SK-N-SH (cell line): ENCODE measurements around the gene ALG9. TPM values are rescaled to one million over a fixed set of nuclear protein-coding genes. Genes with fewer than 3 reads are reported as not detected.

ENCODE experiments used
- CTCF ChIA-PET: fragments of 300-600, 350-600 bp; formaldehyde crosslinking; extraction: SDS; loops from one replicate; lab custom pipeline; 2021; lab: Yijun Ruan, JAX
- POLR2A ChIA-PET: fragments of 350-600 bp; sonication (Branson Sonifier 250); formaldehyde crosslinking; extraction: SDS; loops from one replicate; lab custom pipeline; 2020; ENCODE audit warnings: antibody characterized with exemption, inconsistent platforms; lab: Yijun Ruan, JAX
- DNase-seq: peaks from one replicate; pipeline ENCODE4 v3.0.0; 2012
- H2AFZ ChIP-seq: fragments of 200-600 bp; sonication (generic); 2 replicates; pipeline ENCODE4 v1.8.1; 2016; ENCODE audit warnings: antibody characterized with exemption, mild to moderate bottlenecking, low read depth
- H3F3A ChIP-seq: fragments of 200-600 bp; sonication (generic); replicated peaks from 2 replicates; pipeline ENCODE3; 2016; ENCODE audit warnings: antibody characterized with exemption, mild to moderate bottlenecking; ENCODE audit not compliant: insufficient read depth
- H3K27ac ChIP-seq, 2 experiments: fragments of 200-500 bp in 1 of 2; fragments of 200-600 bp in 1 of 2; sonication (Bioruptor generic) in 1 of 2; sonication (generic), shearing (Covaris generic) in 1 of 2; 2 replicates each; pipeline versions ENCODE4 v1.5.1 to v1.6.1; 2014 to 2016; ENCODE audit warnings: low read depth in 2 of 2, inconsistent platforms in 1 of 2, low read length in 1 of 2, mild to moderate bottlenecking in 1 of 2, mixed read lengths in 1 of 2
- H3K27me3 ChIP-seq: fragments of 200-600 bp; sonication (generic), shearing (Covaris generic); 2 replicates; pipeline ENCODE4 v1.6.1; 2016; ENCODE audit warnings: mixed run types; ENCODE audit not compliant: insufficient read depth
- H3K36me3 ChIP-seq, 2 experiments: fragments of 200-500 bp in 1 of 2; fragments of 200-600 bp in 1 of 2; sonication (Bioruptor generic) in 1 of 2; sonication (generic) in 1 of 2; replicated peaks in 1 of 2; 2 replicates each; pipeline versions ENCODE3 to v1.5.1; 2014 to 2016; ENCODE audit warnings: low read length in 1 of 2, mild to moderate bottlenecking in 1 of 2; ENCODE audit not compliant: insufficient read depth in 2 of 2, control insufficient read depth in 1 of 2
- H3K4me1 ChIP-seq, 2 experiments: fragments of 200-500 bp in 1 of 2; fragments of 200-600 bp in 1 of 2; sonication (Bioruptor generic) in 1 of 2; sonication (generic), shearing (Covaris generic) in 1 of 2; 2 replicates each; pipeline versions ENCODE4 v1.5.1 to v1.6.1; 2014 to 2016; ENCODE audit warnings: low read depth in 1 of 2, low read length in 1 of 2, mixed run types in 1 of 2; ENCODE audit not compliant: insufficient read depth in 2 of 2, control insufficient read depth in 1 of 2
- H3K4me2 ChIP-seq: fragments of 200-600 bp; sonication (generic), shearing (Covaris generic); 2 replicates; pipeline ENCODE4 v1.6.1; 2017; ENCODE audit warnings: mixed run types
- H3K4me3 ChIP-seq, 2 experiments: fragments of 200-500 bp in 1 of 2; fragments of 200-600 bp in 1 of 2; sonication (Bioruptor generic) in 1 of 2; sonication (generic), shearing (Covaris generic) in 1 of 2; 2 replicates each; pipeline versions ENCODE4 v1.5.1 to v1.8.1; 2014 to 2016; ENCODE audit warnings: low read depth in 2 of 2, inconsistent platforms in 1 of 2, low read length in 1 of 2, mild to moderate bottlenecking in 1 of 2, mixed read lengths in 1 of 2, moderate library complexity in 1 of 2
- H3K79me2 ChIP-seq: fragments of 200-600 bp; sonication (generic); 2 replicates; pipeline ENCODE4 v1.8.1; 2017; ENCODE audit warnings: mild to moderate bottlenecking; ENCODE audit not compliant: insufficient read depth
- H3K9ac ChIP-seq: fragments of 200-600 bp; sonication (generic); 2 replicates; pipeline ENCODE4 v1.6.1; 2017; ENCODE audit warnings: mixed run types
- H3K9me2 ChIP-seq: fragments of 200-600 bp; sonication (generic); 2 replicates; pipeline ENCODE4 v1.6.1; 2017; ENCODE audit warnings: mixed run types
- H3K9me3 ChIP-seq: fragments of 200-600 bp; sonication (generic); 2 replicates; pipeline ENCODE4 v1.6.1; 2017; ENCODE audit warnings: mixed run types, mild to moderate bottlenecking, moderate library complexity
- H4K20me1 ChIP-seq: fragments of 200-600 bp; sonication (generic); 2 replicates; pipeline ENCODE4 v1.6.1; 2017; ENCODE audit warnings: mild to moderate bottlenecking, mixed run types; ENCODE audit not compliant: insufficient read depth
- CTCF ChIP-seq: fragments of 200-600 bp; sonication (generic); IDR thresholded peaks from 2 replicates; pipeline ENCODE4 v1.6.1; 2017; ENCODE audit warnings: antibody characterized with exemption, mild to moderate bottlenecking, moderate library complexity
- EP300 ChIP-seq, 2 experiments: IDR thresholded peaks; 2 replicates each; pipeline versions ENCODE4 v1.4.0 to v1.6.1; 2012; ENCODE audit warnings: borderline replicate concordance in 1 of 2, low read depth in 1 of 2, low read length in 1 of 2
- FOXJ3 ChIP-seq: sonication (generic); formaldehyde crosslinking; IDR thresholded peaks from 2 replicates; pipeline ENCODE4 v1.5.1; 2020; ENCODE audit warnings: mild to moderate bottlenecking, missing genetic modification reagents
- FOXM1 ChIP-seq: IDR thresholded peaks from 2 replicates; pipeline ENCODE4 v1.4.0; 2012; ENCODE audit warnings: low read depth, mild to moderate bottlenecking
- GABPA ChIP-seq: IDR thresholded peaks from 2 replicates; pipeline ENCODE4 v1.4.0; 2012; ENCODE audit warnings: low read depth, mild to moderate bottlenecking
- IRF3 ChIP-seq: fragments of 150-350 bp; IDR thresholded peaks from 2 replicates; pipeline ENCODE4 v1.6.1; 2016; ENCODE audit warnings: mild to moderate bottlenecking, low read depth, low read length
- JUND ChIP-seq: IDR thresholded peaks from 2 replicates; pipeline ENCODE4 v1.4.0; 2012
- MAX ChIP-seq: IDR thresholded peaks from 2 replicates; pipeline ENCODE4 v1.4.0; 2012; ENCODE audit warnings: low read depth
- MEF2A ChIP-seq: IDR thresholded peaks from 2 replicates; pipeline ENCODE4 v1.4.0; 2012; ENCODE audit warnings: low read depth, borderline replicate concordance
- NFIC ChIP-seq: IDR thresholded peaks from 2 replicates; pipeline ENCODE4 v1.4.0; 2012; ENCODE audit warnings: borderline replicate concordance
- PBX3 ChIP-seq: IDR thresholded peaks from 2 replicates; pipeline ENCODE4; 2012
- POLR2AphosphoS5 ChIP-seq: IDR thresholded peaks from 2 replicates; pipeline ENCODE4 v1.6.1; 2012; ENCODE audit warnings: low read depth, low read length
- RCOR1 ChIP-seq: fragments of 150-350 bp; IDR thresholded peaks from 2 replicates; pipeline ENCODE4 v1.6.1; 2017; ENCODE audit warnings: antibody characterized with exemption, low read length
- REST ChIP-seq: IDR thresholded peaks from 2 replicates; pipeline ENCODE4 v1.6.1; 2012; ENCODE audit warnings: mild to moderate bottlenecking, low read depth, low read length, moderate library complexity
- RFX5 ChIP-seq: IDR thresholded peaks from 2 replicates; pipeline ENCODE4 v1.6.1; 2012; ENCODE audit warnings: mild to moderate bottlenecking, improper control_type of control experiment, low read length
- SMC3 ChIP-seq: IDR thresholded peaks from 2 replicates; pipeline ENCODE4 v1.6.1; 2012; ENCODE audit warnings: low read depth, low read length, improper control_type of control experiment
- TAF1 ChIP-seq: IDR thresholded peaks from 2 replicates; pipeline ENCODE4 v1.6.1; 2012; ENCODE audit warnings: low read depth, mild to moderate bottlenecking, low read length, moderate library complexity, borderline replicate concordance
- TEAD4 ChIP-seq: IDR thresholded peaks from 2 replicates; pipeline ENCODE4 v1.4.0; 2012; ENCODE audit warnings: mild to moderate bottlenecking, borderline replicate concordance; ENCODE audit not compliant: insufficient read depth
- USF2 ChIP-seq: fragments of 150-350 bp; IDR thresholded peaks from 2 replicates; pipeline ENCODE4 v1.6.1; 2017; ENCODE audit warnings: antibody characterized with exemption, low read length, low read depth, borderline replicate concordance
- ZBTB33 ChIP-seq: IDR thresholded peaks from 2 replicates; pipeline ENCODE4 v1.4.0; 2012; ENCODE audit warnings: low read depth, borderline replicate concordance
- WGBS: methylation state at CpG from one replicate; pipeline ENCODE4 v1.1.6; 2017; ENCODE audit warnings: low lambda C conversion rate; 5-methylcytosine and 5-hydroxymethylcytosine counted together
- polyA plus RNA-seq, 3 experiments: library from polyadenylated mRNA; depleted of rRNA; stranded (reverse); fragments of >200 nt; gene quantifications; 2 replicates each; pipeline ENCODE4 v1.2.3, GENCODE V29; 2012

Gene ALG9
- polyA plus RNA-seq, 1 of the 3 experiments (the other 2 are of a cell fraction) = 17.9 TPM

- ChIA-PET POLR2A (interaction anchor here (1.4 kb wide), 1 partner anchor 8 kb away, joined by 3 read pairs; no protein-coding TSS in a partner anchor), CTCF (interaction anchor here (1.1 to 1.4 kb wide), 2 partner anchors 13 to 17 kb away, joined by 3 read pairs; no protein-coding TSS in a partner anchor)
- H3K4me2 ChIP-seq = no peak within 1 kb of the TSS
- H3K36me3 ChIP-seq = no peaks in the 10 kb centered on the region
- no peaks in the 10 kb centered on the region for H3K27me3 ChIP-seq
- no peak for DNase-seq
- no peak within 1 kb of the TSS for H3K4me3 ChIP-seq
- TF ChIP-seq RFX5 = no peak
- TF ChIP-seq ZBTB33 = no peak
- no peak for TF ChIP-seq EP300 (IDR thresholded peaks at IDR 0.05; ENCODE audit: borderline replicate concordance in 1 of 2, low read depth in 1 of 2, low read length in 1 of 2)
- no peak for TF ChIP-seq IRF3
- no peak for TF ChIP-seq MEF2A
- no peak for TF ChIP-seq FOXJ3 (CRISPR knock-in tag)
- TF ChIP-seq GABPA = no peak
- no peak for TF ChIP-seq PBX3
- no peak for TF ChIP-seq SMC3
- TF ChIP-seq MAX = no peak
- no peak for TF ChIP-seq TEAD4
- TF ChIP-seq USF2 = no peak
- TF ChIP-seq RCOR1 = no peak
- no peak for TF ChIP-seq CTCF
- no peak for TF ChIP-seq REST
- no peak for TF ChIP-seq JUND
- no peak for TF ChIP-seq NFIC
- no peak for TF ChIP-seq TAF1
- no peak for TF ChIP-seq FOXM1
- TF ChIP-seq POLR2AphosphoS5 = no peak
- no peak within 1 kb of the TSS for H3K27ac ChIP-seq
- H2AFZ ChIP-seq = no peak within 1 kb of the TSS; the same call in 1 of the 2 replicates
- peaks cover 11% of the 10 kb centered on the region for H3F3A ChIP-seq
- no peaks in the 10 kb centered on the region for H3K9me2 ChIP-seq
- H3K9ac ChIP-seq = no peak within 1 kb of the TSS
- H4K20me1 ChIP-seq = no peaks in the 10 kb centered on the region
- no peaks in the 10 kb centered on the region for H3K79me2 ChIP-seq
- H3K4me1 ChIP-seq = peaks cover 0 to 20% of the 10 kb centered on the region in 2 experiments
- no peaks in the 10 kb centered on the region for H3K9me3 ChIP-seq
- 89% methylated on average over 19 of the region's 19 CpGs for WGBS
Observed at GRCh38 chr11:111918390-111919256, 47.2 kb upstream of the ALG9 start, which contains the start of gene C11orf52. C11orf52 (plus strand) TSS chr11:111918913; CDS start chr11:111918973, 60 bp downstream.
